ENCODE results near the gene OTUD4.

OTUD4 gene

DNA sequence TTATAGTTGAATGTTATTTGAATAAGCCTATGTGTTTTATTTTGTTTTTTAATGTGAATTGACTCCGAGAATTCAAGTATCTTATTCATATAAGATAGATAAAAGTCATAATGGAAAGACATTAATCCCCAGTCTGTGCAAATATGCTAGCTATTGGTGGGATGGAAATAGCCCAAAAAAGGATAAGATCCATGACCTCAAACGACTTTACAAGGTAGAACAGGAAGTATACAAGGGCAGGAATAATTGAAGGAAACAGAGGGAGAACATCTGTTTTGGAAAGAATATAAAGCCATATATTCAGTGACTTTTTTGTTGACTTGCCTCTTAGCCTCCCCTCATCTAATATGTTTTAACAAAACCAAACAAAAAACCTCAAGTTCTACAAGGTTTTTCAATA is 73.3 kb downstream of the OTUD4 start:
- in situ Hi-C loops (cut with MboI; ENCODE audit: low sequenced_read_pairs, unreplicated experiment) = no loop called here
- DNase-seq (ENCODE audit: low spot score) = no peak
- TF ChIP-seq, protein P1, sequence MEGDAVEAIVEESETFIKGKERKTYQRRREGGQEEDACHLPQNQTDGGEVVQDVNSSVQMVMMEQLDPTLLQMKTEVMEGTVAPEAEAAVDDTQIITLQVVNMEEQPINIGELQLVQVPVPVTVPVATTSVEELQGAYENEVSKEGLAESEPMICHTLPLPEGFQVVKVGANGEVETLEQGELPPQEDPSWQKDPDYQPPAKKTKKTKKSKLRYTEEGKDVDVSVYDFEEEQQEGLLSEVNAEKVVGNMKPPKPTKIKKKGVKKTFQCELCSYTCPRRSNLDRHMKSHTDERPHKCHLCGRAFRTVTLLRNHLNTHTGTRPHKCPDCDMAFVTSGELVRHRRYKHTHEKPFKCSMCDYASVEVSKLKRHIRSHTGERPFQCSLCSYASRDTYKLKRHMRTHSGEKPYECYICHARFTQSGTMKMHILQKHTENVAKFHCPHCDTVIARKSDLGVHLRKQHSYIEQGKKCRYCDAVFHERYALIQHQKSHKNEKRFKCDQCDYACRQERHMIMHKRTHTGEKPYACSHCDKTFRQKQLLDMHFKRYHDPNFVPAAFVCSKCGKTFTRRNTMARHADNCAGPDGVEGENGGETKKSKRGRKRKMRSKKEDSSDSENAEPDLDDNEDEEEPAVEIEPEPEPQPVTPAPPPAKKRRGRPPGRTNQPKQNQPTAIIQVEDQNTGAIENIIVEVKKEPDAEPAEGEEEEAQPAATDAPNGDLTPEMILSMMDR (IDR thresholded peaks at IDR 0.05; ENCODE audit: borderline replicate concordance, control extremely low read depth, extremely low read depth, insufficient read depth, missing control alignments) = no peak

DNA sequence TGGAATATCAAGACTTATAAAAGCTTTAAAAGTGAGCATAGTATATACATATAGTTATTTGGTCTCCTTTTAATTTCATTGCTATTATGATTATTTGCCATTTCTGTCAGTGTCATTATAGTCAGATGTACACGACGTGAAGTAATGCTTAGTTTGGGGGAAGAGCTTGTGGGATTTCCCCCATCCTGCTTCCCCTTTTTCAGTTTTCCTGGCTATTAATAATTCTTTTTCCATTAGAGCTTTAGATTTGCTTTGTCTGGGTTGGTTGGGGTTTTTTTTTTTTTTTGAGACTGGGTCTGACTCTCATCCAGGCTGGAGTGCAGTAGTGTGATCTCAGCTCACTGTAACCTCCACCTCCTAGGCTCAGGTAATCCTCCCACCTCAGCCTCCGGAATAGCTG is 76.9 kb downstream of the OTUD4 start:
- in situ Hi-C loops (cut with MboI; ENCODE audit: low sequenced_read_pairs, unreplicated experiment) = no loop called here
- DNase-seq (ENCODE audit: low spot score) = no peak
- TF ChIP-seq, protein P1 (IDR thresholded peaks at IDR 0.05; ENCODE audit: borderline replicate concordance, control extremely low read depth, extremely low read depth, insufficient read depth, missing control alignments) = no peak

DNA sequence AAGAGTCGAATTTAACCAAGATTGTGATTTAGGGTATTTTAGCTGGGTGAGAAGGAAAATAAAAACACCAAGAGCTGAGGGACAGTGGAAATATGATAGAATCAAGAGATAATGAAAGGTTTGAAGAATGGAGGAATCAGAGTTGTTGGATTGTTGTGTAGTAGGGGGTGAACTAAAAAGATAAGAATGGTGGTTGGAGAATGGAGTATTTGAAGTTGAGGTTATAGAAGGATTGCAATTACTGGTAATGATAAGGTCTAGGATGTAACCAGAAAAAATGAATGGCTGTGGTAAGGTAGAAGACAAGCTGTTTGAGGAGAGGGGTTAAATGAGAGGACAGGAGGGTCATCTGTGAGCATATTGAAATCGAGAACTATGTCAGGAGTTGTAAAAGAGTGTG is 77.8 kb downstream of the OTUD4 start:
- DNase-seq (ENCODE audit: low spot score) = no peak
- TF ChIP-seq, protein P1 (IDR thresholded peaks at IDR 0.05; ENCODE audit: borderline replicate concordance, control extremely low read depth, extremely low read depth, insufficient read depth, missing control alignments) = no peak
- in situ Hi-C loops (cut with MboI; ENCODE audit: low sequenced_read_pairs, unreplicated experiment) = no loop called here

DNA sequence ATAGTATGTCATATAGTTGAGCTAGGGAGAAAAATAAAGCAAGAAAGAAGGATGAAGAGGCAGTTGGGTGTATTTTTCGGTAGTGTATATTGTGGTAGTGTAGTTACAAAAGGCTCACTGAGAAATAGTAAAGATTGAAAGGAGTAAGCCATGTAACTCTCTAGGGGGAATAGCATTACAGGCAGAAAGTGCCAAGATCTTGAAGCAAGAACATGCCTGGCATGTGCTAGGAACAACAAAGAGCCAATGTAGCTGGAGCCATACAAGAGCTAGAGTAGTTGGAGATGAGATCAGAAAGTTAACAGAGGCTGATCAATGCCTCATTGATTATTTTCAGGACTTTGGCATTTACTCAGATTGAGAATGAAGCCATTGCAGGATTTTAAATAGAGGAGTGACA is 79.3 kb downstream of the OTUD4 start:
- TF ChIP-seq, protein P1 (IDR thresholded peaks at IDR 0.05; ENCODE audit: borderline replicate concordance, control extremely low read depth, extremely low read depth, insufficient read depth, missing control alignments) = no peak
- in situ Hi-C loops (cut with MboI; ENCODE audit: low sequenced_read_pairs, unreplicated experiment) = no loop called here
- no peak for DNase-seq (ENCODE audit: low spot score)

DNA sequence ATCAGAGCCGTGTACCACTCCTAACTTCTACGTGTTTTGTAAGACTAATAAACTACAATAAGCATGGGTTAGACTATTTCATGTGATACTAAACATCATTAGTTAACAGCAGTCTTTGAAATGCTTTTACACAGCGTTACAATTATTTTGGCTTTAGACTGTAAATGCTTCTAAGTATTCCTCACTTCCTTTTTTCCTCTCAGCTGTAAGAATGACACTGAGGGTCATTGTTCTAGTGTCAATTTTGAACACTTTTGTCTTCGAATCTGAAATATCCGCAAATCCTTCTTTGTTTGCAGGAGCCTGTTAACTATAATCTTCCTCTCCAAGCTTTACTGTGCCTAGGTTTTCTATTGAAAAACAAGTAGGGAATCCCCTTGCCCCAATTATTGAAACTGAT is 80.7 kb downstream of the OTUD4 start:
- TF ChIP-seq, protein P1 (IDR thresholded peaks at IDR 0.05; ENCODE audit: borderline replicate concordance, control extremely low read depth, extremely low read depth, insufficient read depth, missing control alignments) = no peak
- in situ Hi-C loops (cut with MboI; ENCODE audit: low sequenced_read_pairs, unreplicated experiment) = no loop called here
- no peak for DNase-seq (ENCODE audit: low spot score)

DNA sequence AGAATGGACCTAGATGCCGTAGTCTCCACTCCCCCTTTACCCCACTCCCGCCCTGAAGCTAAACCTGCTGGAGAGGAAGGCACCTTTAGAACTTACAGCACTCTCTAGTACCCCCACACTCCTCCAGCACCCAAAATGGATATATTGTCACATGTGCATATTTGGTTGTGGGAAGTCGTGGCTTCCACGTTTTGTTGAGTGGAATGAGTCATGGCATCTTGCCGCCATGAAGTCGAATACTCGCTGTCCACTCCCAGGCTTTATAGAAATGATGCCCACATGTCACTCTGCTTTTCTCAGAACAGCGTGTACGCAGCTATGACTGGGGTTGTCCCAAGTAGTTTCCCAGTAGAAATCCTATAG is 81.7 kb downstream of the OTUD4 start:
- in situ Hi-C loops (cut with MboI; ENCODE audit: low sequenced_read_pairs, unreplicated experiment) = no loop called here
- TF ChIP-seq, protein P1 (IDR thresholded peaks at IDR 0.05; ENCODE audit: borderline replicate concordance, control extremely low read depth, extremely low read depth, insufficient read depth, missing control alignments) = no peak
- DNase-seq (ENCODE audit: low spot score) = peak; percentile 41

Data from GM13976 (cell line).